ENCODE results near the gene DNAJC13. TPM values are rescaled to one million over a fixed set of nuclear protein-coding genes. Genes with fewer than 3 reads are reported as not detected.

DNAJC13 gene
- total and polyA plus RNA-seq, 7 donors = 7.4 to 30.9 (median 24.7) TPM

DNA sequence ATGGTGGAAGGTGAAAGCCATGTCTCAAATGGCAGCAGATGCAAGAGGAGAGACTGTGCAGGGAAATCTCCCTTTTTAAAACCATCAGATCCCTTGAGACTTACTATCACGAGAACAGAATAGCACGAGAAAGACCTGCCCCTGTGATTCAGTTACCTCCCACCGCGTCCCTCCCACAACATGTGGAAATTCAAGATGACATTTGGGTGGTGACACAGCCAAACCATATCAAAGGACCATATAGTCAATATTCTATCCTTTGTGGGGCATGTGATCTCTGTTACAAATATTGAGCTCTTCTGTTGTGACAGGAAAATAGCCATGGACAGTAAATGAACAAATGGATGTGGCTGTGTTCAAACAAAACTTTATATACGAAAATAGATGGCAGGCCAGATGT lies 102.6 kb downstream of the DNAJC13 start:
- peaks cover 10 to 99% of the 10 kb centered on the region in 2 donors for H3K36me3 ChIP-seq (ENCODE audit: insufficient read depth in 1 of 2, low read depth in 1 of 2)

DNA sequence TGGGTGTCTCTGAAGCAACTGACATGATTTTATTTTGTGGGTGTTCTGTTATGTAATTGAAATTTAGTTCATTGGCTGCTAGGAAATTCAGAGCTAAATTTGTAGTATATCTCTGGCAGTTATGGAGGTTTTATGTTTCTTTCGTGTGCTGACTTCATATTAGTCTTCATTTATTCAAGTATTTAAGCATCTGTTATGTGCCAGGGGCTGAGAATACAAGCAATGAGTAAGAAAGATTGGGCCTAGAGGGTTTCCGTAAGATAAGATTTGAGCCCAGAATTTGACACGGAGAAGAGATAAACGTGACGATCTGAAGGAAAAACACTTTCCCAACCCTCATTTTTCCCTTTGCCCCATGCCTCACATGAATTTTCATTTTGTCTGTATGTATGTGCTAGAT lies 104.6 kb downstream of the DNAJC13 start:
- no peaks in the 10 kb centered on the region for H3K4me1 ChIP-seq
- H3K9me3 ChIP-seq = no peaks in the 10 kb centered on the region
- WGBS, 3 donors = 83 to 90% (median 86%) methylated on average over 5 of the region's 5 CpGs
- intact Hi-C loops (cut with DNase I) = no loop called here
- ATAC-seq (no peak), DNase-seq (no peak)
- H3K36me3 ChIP-seq (ENCODE audit: insufficient read depth in 1 of 2, low read depth in 1 of 2) = peaks cover 10 to 99% of the 10 kb centered on the region in 2 donors
- H3K27ac ChIP-seq = no peak overlapping the region
- TF ChIP-seq, protein P1, sequence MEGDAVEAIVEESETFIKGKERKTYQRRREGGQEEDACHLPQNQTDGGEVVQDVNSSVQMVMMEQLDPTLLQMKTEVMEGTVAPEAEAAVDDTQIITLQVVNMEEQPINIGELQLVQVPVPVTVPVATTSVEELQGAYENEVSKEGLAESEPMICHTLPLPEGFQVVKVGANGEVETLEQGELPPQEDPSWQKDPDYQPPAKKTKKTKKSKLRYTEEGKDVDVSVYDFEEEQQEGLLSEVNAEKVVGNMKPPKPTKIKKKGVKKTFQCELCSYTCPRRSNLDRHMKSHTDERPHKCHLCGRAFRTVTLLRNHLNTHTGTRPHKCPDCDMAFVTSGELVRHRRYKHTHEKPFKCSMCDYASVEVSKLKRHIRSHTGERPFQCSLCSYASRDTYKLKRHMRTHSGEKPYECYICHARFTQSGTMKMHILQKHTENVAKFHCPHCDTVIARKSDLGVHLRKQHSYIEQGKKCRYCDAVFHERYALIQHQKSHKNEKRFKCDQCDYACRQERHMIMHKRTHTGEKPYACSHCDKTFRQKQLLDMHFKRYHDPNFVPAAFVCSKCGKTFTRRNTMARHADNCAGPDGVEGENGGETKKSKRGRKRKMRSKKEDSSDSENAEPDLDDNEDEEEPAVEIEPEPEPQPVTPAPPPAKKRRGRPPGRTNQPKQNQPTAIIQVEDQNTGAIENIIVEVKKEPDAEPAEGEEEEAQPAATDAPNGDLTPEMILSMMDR (IDR thresholded peaks at IDR 0.05) = no peak
- H3K4me3 ChIP-seq = no peak overlapping the region
- H3K27me3 ChIP-seq (ENCODE audit: insufficient read depth in 3 of 3, low read length in 2 of 3) = no peaks in the 10 kb centered on the region

More for the DNA sequence above, 102.6 kb downstream of the DNAJC13 start:
- ATAC-seq (no peak), DNase-seq (no peak)
- Histone ChIP-seq H3K4me1 (no peaks in the 10 kb centered on the region), H3K4me3 (no peak overlapping the region), H3K27me3 (ENCODE audit: insufficient read depth in 3 of 3, low read length in 2 of 3) (no peaks in the 10 kb centered on the region), H3K27ac (no peak overlapping the region), H3K9me3 (no peaks in the 10 kb centered on the region)
- intact Hi-C loops (cut with DNase I) = loop anchor here (5.0 to 10.0 kb wide), 3 partner anchors 167 to 175 kb away; no protein-coding TSS in a partner anchor
- 85 to 94% (median 90%) methylated on average over 5 of the region's 5 CpGs for WGBS, 3 donors
- TF ChIP-seq, protein P1 (IDR thresholded peaks at IDR 0.05) = no peak

- intact Hi-C loops (cut with DNase I) = no loop called here
- H3K9me3 ChIP-seq = no peaks in the 10 kb centered on the region
- no peak for DNase-seq
- peaks cover 7 to 99% of the 10 kb centered on the region in 2 donors for H3K36me3 ChIP-seq (ENCODE audit: insufficient read depth in 1 of 2, low read depth in 1 of 2)
- no peak overlapping the region for H3K4me3 ChIP-seq
- ATAC-seq = no peak
- H3K4me1 ChIP-seq = no peaks in the 10 kb centered on the region
- H3K27ac ChIP-seq = no peak overlapping the region
- TF ChIP-seq, protein P1 (IDR thresholded peaks at IDR 0.05) = no peak
- WGBS, 3 donors = 59 to 77% (median 65%) methylated on average over 3 of the region's 3 CpGs
- H3K27me3 ChIP-seq (ENCODE audit: insufficient read depth in 3 of 3, low read length in 2 of 3) = no peaks in the 10 kb centered on the region
Observed at GRCh38 chr3:132522353-132522752, 105.1 kb downstream of the DNAJC13 start.

GRCh38 chr3:132530624-132531023 lies 113.3 kb downstream of the DNAJC13 start:
- Histone ChIP-seq H3K9me3 (no peaks in the 10 kb centered on the region), H3K27ac (no peak overlapping the region), H3K4me1 (no peaks in the 10 kb centered on the region), H3K36me3 (ENCODE audit: insufficient read depth in 1 of 2, low read depth in 1 of 2) (peaks cover 12 to 97% of the 10 kb centered on the region in 2 donors), H3K4me3 (no peak overlapping the region), H3K27me3 (ENCODE audit: insufficient read depth in 3 of 3, low read length in 2 of 3) (no peaks in the 10 kb centered on the region)
- no peak for DNase-seq
- 85 to 92% (median 86%) methylated on average over 3 of the region's 3 CpGs for WGBS, 3 donors
- TF ChIP-seq, protein P1 (IDR thresholded peaks at IDR 0.05) = no peak
- ATAC-seq = no peak
- intact Hi-C loops (cut with DNase I) = no loop called here
